ENCODE data around the gene TM4SF1.

DNA sequence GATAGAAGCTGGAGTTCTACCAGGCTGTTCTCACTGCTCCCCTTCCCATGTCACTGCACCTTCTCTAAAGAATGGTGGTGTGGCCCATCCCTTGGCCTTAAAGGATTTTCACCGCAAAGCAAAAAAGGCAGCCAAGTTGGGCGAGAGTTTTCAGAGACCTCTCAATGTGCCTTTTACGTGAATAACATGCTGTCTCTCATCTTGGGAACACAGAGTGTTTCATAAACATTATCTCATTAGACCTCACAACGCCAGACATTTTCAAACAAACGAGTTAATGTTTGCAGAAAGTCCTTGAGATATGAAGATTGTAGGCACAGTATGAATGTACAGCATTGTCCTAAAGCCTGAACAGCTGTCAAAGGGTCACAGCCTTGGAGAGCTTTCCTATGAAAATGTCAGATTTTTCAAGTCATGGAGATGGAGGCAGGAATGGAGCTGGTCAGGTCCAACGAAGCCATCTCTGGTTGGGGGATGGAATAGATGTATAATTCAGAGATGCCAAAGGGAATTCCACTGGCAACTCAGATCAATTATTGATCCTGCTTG is 21.3 kb downstream of the TM4SF1 start:
- TF ChIP-seq, protein P1, sequence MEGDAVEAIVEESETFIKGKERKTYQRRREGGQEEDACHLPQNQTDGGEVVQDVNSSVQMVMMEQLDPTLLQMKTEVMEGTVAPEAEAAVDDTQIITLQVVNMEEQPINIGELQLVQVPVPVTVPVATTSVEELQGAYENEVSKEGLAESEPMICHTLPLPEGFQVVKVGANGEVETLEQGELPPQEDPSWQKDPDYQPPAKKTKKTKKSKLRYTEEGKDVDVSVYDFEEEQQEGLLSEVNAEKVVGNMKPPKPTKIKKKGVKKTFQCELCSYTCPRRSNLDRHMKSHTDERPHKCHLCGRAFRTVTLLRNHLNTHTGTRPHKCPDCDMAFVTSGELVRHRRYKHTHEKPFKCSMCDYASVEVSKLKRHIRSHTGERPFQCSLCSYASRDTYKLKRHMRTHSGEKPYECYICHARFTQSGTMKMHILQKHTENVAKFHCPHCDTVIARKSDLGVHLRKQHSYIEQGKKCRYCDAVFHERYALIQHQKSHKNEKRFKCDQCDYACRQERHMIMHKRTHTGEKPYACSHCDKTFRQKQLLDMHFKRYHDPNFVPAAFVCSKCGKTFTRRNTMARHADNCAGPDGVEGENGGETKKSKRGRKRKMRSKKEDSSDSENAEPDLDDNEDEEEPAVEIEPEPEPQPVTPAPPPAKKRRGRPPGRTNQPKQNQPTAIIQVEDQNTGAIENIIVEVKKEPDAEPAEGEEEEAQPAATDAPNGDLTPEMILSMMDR (IDR thresholded peaks at IDR 0.05) = no peak
- no peak for TF ChIP-seq POLR2A (IDR thresholded peaks at IDR 0.05)
